Measurements from ENCODE around the gene GPC5. TPM values are rescaled to one million over a fixed set of nuclear protein-coding genes. Genes with fewer than 3 reads are reported as not detected.

GPC5 gene
- total RNA-seq, 1 experiment from 2014 or later: 0.15 TPM

- no peak overlapping the region for H3K14ac ChIP-seq (ENCODE audit: insufficient read depth, low read length)
- H3K4ac ChIP-seq (ENCODE audit: low read depth, low read length): no peak overlapping the region
- H2AK5ac ChIP-seq (ENCODE audit: insufficient read length, low read length): no peak overlapping the region
- Mint-ChIP-seq H3K27me3 (ENCODE audit: low read depth) (no peaks in the 10 kb centered on the region; the same call in 1 of the 2 replicates), H3K36me3 (ENCODE audit: insufficient read depth in 1 of 3, low read depth in 3 of 3) (peaks cover 0 to 2% (median 0%) of the 10 kb centered on the region in 3 experiments; a peak in 1 of 7 replicates), H3K4me3 (no peak overlapping the region), H3K27ac (no peak overlapping the region), H3K9me3 (peaks cover 0 to 2% of the 10 kb centered on the region in 2 experiments; a peak in 1 of 5 replicates), H3K4me1 (no peaks in the 10 kb centered on the region)
- H3K56ac ChIP-seq (ENCODE audit: insufficient read length, low read depth, low read length): no peak overlapping the region
- H2BK20ac ChIP-seq (ENCODE audit: low read depth, low read length, poor library complexity, severe bottlenecking): no peak overlapping the region
- no peak overlapping the region for H4K91ac ChIP-seq (ENCODE audit: insufficient read length, low read depth, low read length)
- no peak overlapping the region for H2BK12ac ChIP-seq (ENCODE audit: insufficient read length, low read depth, low read length)
- no peak overlapping the region for H3K9ac ChIP-seq (ENCODE audit: extremely low read depth, insufficient read length, low read length)
- no peaks in the 10 kb centered on the region for H3K27me3 ChIP-seq (ENCODE audit: insufficient read depth, low read length)
- H2BK120ac ChIP-seq (ENCODE audit: low read depth, low read length, poor library complexity, severe bottlenecking): no peak overlapping the region
- H2AFZ ChIP-seq (ENCODE audit: low read length): no peak overlapping the region
- H3K23ac ChIP-seq (ENCODE audit: insufficient read length, low read depth, low read length): no peak overlapping the region
- no peak overlapping the region for H3K4me2 ChIP-seq (ENCODE audit: insufficient read depth, insufficient read length, low read length)
- H4K5ac ChIP-seq (ENCODE audit: insufficient read length, low read depth, low read length): no peak overlapping the region
- H2BK5ac ChIP-seq (ENCODE audit: insufficient read length, low read length): no peak overlapping the region
- no CpG with 5 or more reads among the region's 3 CpGs for WGBS (ENCODE audit: extremely low coverage, insufficient read length, low lambda C conversion rate)
- TF ChIP-seq, protein P1, sequence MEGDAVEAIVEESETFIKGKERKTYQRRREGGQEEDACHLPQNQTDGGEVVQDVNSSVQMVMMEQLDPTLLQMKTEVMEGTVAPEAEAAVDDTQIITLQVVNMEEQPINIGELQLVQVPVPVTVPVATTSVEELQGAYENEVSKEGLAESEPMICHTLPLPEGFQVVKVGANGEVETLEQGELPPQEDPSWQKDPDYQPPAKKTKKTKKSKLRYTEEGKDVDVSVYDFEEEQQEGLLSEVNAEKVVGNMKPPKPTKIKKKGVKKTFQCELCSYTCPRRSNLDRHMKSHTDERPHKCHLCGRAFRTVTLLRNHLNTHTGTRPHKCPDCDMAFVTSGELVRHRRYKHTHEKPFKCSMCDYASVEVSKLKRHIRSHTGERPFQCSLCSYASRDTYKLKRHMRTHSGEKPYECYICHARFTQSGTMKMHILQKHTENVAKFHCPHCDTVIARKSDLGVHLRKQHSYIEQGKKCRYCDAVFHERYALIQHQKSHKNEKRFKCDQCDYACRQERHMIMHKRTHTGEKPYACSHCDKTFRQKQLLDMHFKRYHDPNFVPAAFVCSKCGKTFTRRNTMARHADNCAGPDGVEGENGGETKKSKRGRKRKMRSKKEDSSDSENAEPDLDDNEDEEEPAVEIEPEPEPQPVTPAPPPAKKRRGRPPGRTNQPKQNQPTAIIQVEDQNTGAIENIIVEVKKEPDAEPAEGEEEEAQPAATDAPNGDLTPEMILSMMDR (conservative IDR thresholded peaks at IDR 0.05): no peak
- no peak overlapping the region for H3T11ph ChIP-seq (ENCODE audit: low read length)
- H3K18ac ChIP-seq (ENCODE audit: insufficient read length, low read depth, low read length): no peak overlapping the region
- H3K4me1 ChIP-seq (ENCODE audit: insufficient read depth, low read length): no peaks in the 10 kb centered on the region
- no peak overlapping the region for H2BK15ac ChIP-seq (ENCODE audit: low read depth, low read length)
- no peaks in the 10 kb centered on the region for H3K79me1 ChIP-seq (ENCODE audit: insufficient read depth, low read depth, low read length, poor library complexity, severe bottlenecking)
- no peak for DNase-seq
- H4K20me1 ChIP-seq (ENCODE audit: control insufficient read depth, insufficient read depth, insufficient read length): no peaks in the 10 kb centered on the region
- H3K23me2 ChIP-seq (ENCODE audit: insufficient read length, low read depth, low read length, poor library complexity, severe bottlenecking): no peaks in the 10 kb centered on the region
- H3K79me2 ChIP-seq (ENCODE audit: insufficient read depth, low read length): no peaks in the 10 kb centered on the region
- no peak overlapping the region for H4K8ac ChIP-seq (replicated peaks; ENCODE audit: insufficient read length, low read depth, low read length)
- H3K27ac ChIP-seq (ENCODE audit: insufficient read length, low read depth, low read length): no peak overlapping the region
- H3K9me3 ChIP-seq (ENCODE audit: control insufficient read depth, low read depth, low read length): no peaks in the 10 kb centered on the region
These were observed 492.7 kb downstream of the GPC5 start for GRCh38 chr13:91891141-91891540.

Measured in H9 (cell line).